ENCODE measurements around the gene ART5. TPM values are rescaled to one million over a fixed set of nuclear protein-coding genes. Genes with fewer than 3 reads are reported as not detected.

ART5 gene
- total RNA-seq, 1 donor from 2014 or later = 0.54 TPM

DNA sequence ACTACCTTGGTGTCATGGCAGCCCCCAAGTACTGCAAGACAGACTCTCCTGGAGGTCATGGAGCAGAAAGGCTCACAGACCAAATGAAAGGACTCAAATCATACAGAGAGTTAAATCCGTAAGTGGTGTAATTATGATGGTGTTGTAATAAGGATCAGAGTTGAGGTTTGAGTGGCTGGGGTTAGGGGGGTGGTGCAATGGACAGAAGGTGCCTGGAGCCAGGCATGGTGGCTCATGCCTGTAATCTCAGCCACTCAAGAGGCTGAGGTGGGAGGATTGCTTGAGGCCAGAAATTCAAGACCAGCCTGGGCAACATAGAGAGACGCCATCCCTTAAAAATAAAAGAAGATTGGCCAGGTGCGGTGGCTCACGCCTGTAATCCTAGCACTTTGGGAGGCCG is 18.7 kb downstream of the ART5 start:
- no peak for TF ChIP-seq CTCF (IDR thresholded peaks at IDR 0.05; ENCODE audit: insufficient read depth, low read length, poor library complexity, severe bottlenecking)
- Histone ChIP-seq H3K27me3 (ENCODE audit: control insufficient read depth, insufficient read depth, low read length) (no peaks in the 10 kb centered on the region), H3K36me3 (ENCODE audit: control insufficient read depth, insufficient read depth, low read length) (no peaks in the 10 kb centered on the region), H3K4me3 (ENCODE audit: low read depth, low read length) (no peak overlapping the region)
- no peak for DNase-seq (ENCODE audit: low read depth)

- H3K27me3 ChIP-seq (ENCODE audit: control insufficient read depth, insufficient read depth, low read length) = no peaks in the 10 kb centered on the region
- H3K4me3 ChIP-seq (ENCODE audit: low read depth, low read length) = no peak overlapping the region
- no peaks in the 10 kb centered on the region for H3K36me3 ChIP-seq (ENCODE audit: control insufficient read depth, insufficient read depth, low read length)
- TF ChIP-seq CTCF (IDR thresholded peaks at IDR 0.05; ENCODE audit: insufficient read depth, low read length, poor library complexity, severe bottlenecking) = no peak
- DNase-seq (ENCODE audit: low read depth) = no peak
Measured at GRCh38 chr11:3622521-3622920, 19.3 kb downstream of the ART5 start.

GRCh38 chr11:3617990-3618389 is 23.8 kb downstream of the ART5 start:
- Histone ChIP-seq H3K27me3 (ENCODE audit: control insufficient read depth, insufficient read depth, low read length) (no peaks in the 10 kb centered on the region), H3K36me3 (ENCODE audit: control insufficient read depth, insufficient read depth, low read length) (no peaks in the 10 kb centered on the region), H3K4me3 (ENCODE audit: low read depth, low read length) (no peak overlapping the region)
- no peak for TF ChIP-seq CTCF (IDR thresholded peaks at IDR 0.05; ENCODE audit: insufficient read depth, low read length, poor library complexity, severe bottlenecking)
- DNase-seq (ENCODE audit: low read depth) = no peak

DNA sequence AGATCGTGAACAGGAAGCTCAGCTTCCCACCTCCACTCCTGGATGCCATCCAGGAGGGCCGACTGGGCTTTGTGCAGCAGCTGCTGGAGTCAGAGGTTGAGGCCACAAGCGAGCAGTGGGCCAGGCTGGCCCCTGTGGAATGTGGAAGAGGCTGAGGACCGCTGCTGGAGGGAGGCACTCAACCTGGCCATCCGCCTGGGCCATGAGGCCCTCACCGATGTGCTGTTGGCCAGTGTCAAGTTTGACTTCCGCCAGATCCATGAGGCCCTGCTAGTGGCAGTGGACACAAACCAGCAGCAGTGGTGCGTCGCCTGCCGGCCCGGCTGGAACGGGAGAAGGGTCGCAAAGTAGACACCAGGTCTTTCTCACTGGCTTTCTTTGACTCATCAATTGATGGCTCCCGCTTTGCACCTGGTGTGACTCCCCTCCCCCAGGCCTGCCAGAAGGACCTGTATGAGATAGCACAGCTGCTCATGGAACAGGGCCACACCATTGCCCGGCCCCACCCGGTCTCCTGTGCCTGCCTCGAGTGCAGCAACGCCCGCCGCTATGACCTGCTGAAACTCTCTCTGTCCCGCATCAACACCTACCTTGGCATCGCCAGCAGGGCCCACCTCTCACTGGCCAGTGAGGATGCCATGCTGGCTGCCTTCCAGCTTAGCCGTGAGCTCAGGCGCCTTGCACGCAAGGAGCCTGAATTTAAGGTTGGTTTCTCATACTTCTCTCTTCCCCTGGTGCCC is 24.9 kb downstream of the ART5 start:
- no peaks in the 10 kb centered on the region for H3K36me3 ChIP-seq (ENCODE audit: control insufficient read depth, insufficient read depth, low read length)
- TF ChIP-seq CTCF (IDR thresholded peaks at IDR 0.05; ENCODE audit: insufficient read depth, low read length, poor library complexity, severe bottlenecking) = no peak
- H3K4me3 ChIP-seq (ENCODE audit: low read depth, low read length) = no peak overlapping the region
- no peak for DNase-seq (ENCODE audit: low read depth)
- no peaks in the 10 kb centered on the region for H3K27me3 ChIP-seq (ENCODE audit: control insufficient read depth, insufficient read depth, low read length)

- DNase-seq (ENCODE audit: low read depth) = no peak
- no peaks in the 10 kb centered on the region for H3K27me3 ChIP-seq (ENCODE audit: control insufficient read depth, insufficient read depth, low read length)
- H3K36me3 ChIP-seq (ENCODE audit: control insufficient read depth, insufficient read depth, low read length) = no peaks in the 10 kb centered on the region
- H3K4me3 ChIP-seq (ENCODE audit: low read depth, low read length) = no peak overlapping the region
- no peak for TF ChIP-seq CTCF (IDR thresholded peaks at IDR 0.05; ENCODE audit: insufficient read depth, low read length, poor library complexity, severe bottlenecking)
Measured at GRCh38 chr11:3615998-3616397, 25.8 kb downstream of the ART5 start.

- no peak for TF ChIP-seq CTCF (IDR thresholded peaks at IDR 0.05; ENCODE audit: insufficient read depth, low read length, poor library complexity, severe bottlenecking)
- no peak overlapping the region for H3K4me3 ChIP-seq (ENCODE audit: low read depth, low read length)
- no peaks in the 10 kb centered on the region for H3K36me3 ChIP-seq (ENCODE audit: control insufficient read depth, insufficient read depth, low read length)
- no peaks in the 10 kb centered on the region for H3K27me3 ChIP-seq (ENCODE audit: control insufficient read depth, insufficient read depth, low read length)
- no peak for DNase-seq (ENCODE audit: low read depth)
Measured at GRCh38 chr11:3614742-3615171, 27.0 kb downstream of the ART5 start.
